Peyer's patch (tissue), 4 donors: Measurements from ENCODE around the gene WNK1. TPM values are rescaled to one million over a fixed set of nuclear protein-coding genes. Genes with fewer than 3 reads are reported as not detected.

Source experiments
- DNase-seq, 3 donors: peaks; one replicate each; pipeline ENCODE4 v3.0.0-alpha.2; 2017 to 2019
- H3K27ac ChIP-seq, 4 donors: fragments of 200-600 bp; sonication (generic); one replicate each; pipeline ENCODE4 v1.5.1; 2016 to 2019
- H3K27me3 ChIP-seq, 2 donors: fragments of 200-600 bp; sonication (generic); one replicate each; pipeline ENCODE4 v1.5.1; 2019
- H3K36me3 ChIP-seq, 3 donors: fragments of 200-600 bp; sonication (generic); one replicate each; pipeline ENCODE4 v1.5.1; 2016 to 2019
- H3K4me1 ChIP-seq, 4 donors: fragments of 200-600 bp; sonication (generic); one replicate each; pipeline ENCODE4 v1.5.1; 2016 to 2019
- H3K4me3 ChIP-seq, 4 donors: fragments of 200-600 bp; sonication (generic); 1 replicate in 3 of 4; 2 replicates in 1 of 4; pipeline ENCODE4 v1.5.1; 2016 to 2019; ENCODE audit warnings: mild to moderate bottlenecking in 1 of 4
- H3K9me3 ChIP-seq, 4 donors: fragments of 200-600 bp; sonication (generic); one replicate each; pipeline ENCODE4 v1.5.1; 2016 to 2019; ENCODE audit warnings: mild to moderate bottlenecking in 1 of 4
- POLR2A ChIP-seq, 2 donors: fragments of 450-650 bp; IDR thresholded peaks; one replicate each; pipeline ENCODE4 v1.5.1; 2017; ENCODE audit warnings: antibody characterized with exemption in 2 of 2, mild to moderate bottlenecking in 2 of 2, moderate library complexity in 2 of 2
- total RNA-seq, 4 donors: library from RNA; depleted of rRNA; stranded (reverse); fragments of >200 nt; gene quantifications; one replicate each; pipeline ENCODE4 v1.1.0, GENCODE V29; 2016
- TF ChIP-seq, protein P1 (sequence below), 6 experiments: fragments of 450-650 bp in 4 of 6; fragments of 200-600 bp in 2 of 6; sonication (generic) in 1 of 6; IDR thresholded peaks; one replicate each; pipeline ENCODE4 v1.5.1; 2017 to 2019; ENCODE audit warnings: antibody characterized with exemption in 6 of 6, mild to moderate bottlenecking in 3 of 6, moderate library complexity in 1 of 6

WNK1 gene
- total RNA-seq, 4 donors from 2014 or later: 83.2 to 198 (median 144) TPM

DNA sequence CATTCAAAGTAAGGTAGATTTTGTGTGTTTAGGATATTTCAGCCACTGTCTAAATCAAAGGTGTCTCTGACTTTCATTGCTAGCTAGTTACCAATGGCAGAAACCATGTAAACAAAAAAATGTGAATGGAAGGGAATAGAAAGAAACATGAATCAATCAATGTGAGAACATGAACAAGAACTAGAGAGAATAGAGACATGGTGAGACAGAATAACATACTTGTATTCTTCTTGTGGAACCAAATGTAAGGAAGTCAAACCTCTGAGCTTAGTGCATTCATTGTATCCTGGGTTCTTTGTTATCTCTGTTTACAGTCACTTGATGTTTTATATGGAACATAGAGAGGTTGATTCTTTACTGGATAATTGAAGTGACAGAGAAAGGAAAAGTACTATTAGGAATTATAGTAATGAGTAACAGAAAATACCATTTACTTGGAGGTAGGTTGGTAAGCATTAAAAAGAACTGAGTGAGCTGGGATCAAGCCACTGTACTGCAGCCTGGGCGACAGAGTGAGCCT, 2.6 kb upstream of the WNK1 start:
- H3K27ac ChIP-seq: peak overlapping the region in 2 of 4 donors; percentile 96 to 97
- no peaks in the 10 kb centered on the region for H3K9me3 ChIP-seq
- H3K36me3 ChIP-seq: no peaks in the 10 kb centered on the region
- peaks cover 0 to 14% (median 2%) of the 10 kb centered on the region in 4 donors for H3K4me1 ChIP-seq
- no peak overlapping the region for H3K4me3 ChIP-seq
- H3K27me3 ChIP-seq: no peaks in the 10 kb centered on the region
- DNase-seq: no peak
- TF ChIP-seq POLR2A (IDR thresholded peaks at IDR 0.05): no peak
- TF ChIP-seq, protein P1, sequence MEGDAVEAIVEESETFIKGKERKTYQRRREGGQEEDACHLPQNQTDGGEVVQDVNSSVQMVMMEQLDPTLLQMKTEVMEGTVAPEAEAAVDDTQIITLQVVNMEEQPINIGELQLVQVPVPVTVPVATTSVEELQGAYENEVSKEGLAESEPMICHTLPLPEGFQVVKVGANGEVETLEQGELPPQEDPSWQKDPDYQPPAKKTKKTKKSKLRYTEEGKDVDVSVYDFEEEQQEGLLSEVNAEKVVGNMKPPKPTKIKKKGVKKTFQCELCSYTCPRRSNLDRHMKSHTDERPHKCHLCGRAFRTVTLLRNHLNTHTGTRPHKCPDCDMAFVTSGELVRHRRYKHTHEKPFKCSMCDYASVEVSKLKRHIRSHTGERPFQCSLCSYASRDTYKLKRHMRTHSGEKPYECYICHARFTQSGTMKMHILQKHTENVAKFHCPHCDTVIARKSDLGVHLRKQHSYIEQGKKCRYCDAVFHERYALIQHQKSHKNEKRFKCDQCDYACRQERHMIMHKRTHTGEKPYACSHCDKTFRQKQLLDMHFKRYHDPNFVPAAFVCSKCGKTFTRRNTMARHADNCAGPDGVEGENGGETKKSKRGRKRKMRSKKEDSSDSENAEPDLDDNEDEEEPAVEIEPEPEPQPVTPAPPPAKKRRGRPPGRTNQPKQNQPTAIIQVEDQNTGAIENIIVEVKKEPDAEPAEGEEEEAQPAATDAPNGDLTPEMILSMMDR (IDR thresholded peaks at IDR 0.05): no peak

- Histone ChIP-seq H3K4me3 (peak overlapping the region; percentile 70 to 94 (median 80)), H3K27ac (peak overlapping the region; percentile 95 to 99 (median 96)), H3K9me3 (no peaks in the 10 kb centered on the region), H3K4me1 (peaks cover 0 to 15% (median 2%) of the 10 kb centered on the region in 4 donors), H3K27me3 (no peaks in the 10 kb centered on the region), H3K36me3 (no peaks in the 10 kb centered on the region)
- DNase-seq: no peak
- TF ChIP-seq POLR2A (IDR thresholded peaks at IDR 0.05): peak in 1 of 2 donors; percentile 31
- TF ChIP-seq, protein P1 (IDR thresholded peaks at IDR 0.05): no peak
Measured at GRCh38 chr12:750366-751191, 1.8 kb upstream of the WNK1 start.

DNA sequence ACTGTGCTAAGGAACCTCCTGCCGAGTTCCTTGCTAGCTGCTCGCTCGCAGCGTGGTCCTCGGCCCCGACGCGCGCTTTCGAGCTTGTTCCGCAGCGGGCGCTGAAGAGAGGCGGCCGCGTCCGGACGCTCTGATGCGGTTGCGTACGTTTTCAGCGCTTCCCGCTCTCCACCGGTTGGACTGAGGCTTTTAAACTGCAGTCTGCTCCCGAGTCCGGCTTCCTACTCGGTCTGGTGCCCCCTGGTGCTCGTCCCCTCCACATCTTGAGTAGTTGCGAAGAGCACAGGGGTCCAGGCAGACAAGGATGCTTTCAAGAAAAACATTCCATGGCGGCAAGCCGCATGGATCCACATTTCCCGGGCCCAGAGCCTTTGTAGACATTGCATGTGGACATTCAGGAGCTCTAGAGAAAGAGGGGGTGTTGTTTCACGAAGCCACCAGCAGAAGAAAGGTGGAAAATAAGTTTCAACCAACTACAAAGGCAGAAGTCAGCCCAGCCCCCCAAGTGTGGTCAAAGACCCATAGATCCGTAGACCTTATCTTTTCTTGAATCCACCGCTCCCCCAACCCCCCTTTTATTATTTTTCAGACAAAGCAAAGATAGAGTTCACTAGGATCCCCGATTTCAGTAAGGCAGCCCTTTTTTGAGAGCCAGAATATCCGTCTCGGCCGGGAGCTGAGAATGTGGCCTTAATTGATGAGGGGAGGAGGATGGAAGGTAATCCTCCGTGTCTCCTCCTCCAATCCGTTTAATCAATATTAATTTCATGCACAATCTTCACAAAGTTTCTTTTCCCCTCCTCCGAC, 984 bp upstream of the WNK1 start:
- DNase-seq: peak; percentile 89 to 97 (median 93)
- H3K27ac ChIP-seq: peak overlapping the region; percentile 95 to 99 (median 96)
- H3K27me3 ChIP-seq: no peaks in the 10 kb centered on the region
- no peaks in the 10 kb centered on the region for H3K9me3 ChIP-seq
- H3K4me1 ChIP-seq: peaks cover 0 to 23% (median 2%) of the 10 kb centered on the region in 4 donors
- peak overlapping the region; percentile 70 to 94 (median 80) for H3K4me3 ChIP-seq
- peak in 1 of 2 donors; percentile 59 for TF ChIP-seq POLR2A (IDR thresholded peaks at IDR 0.05)
- TF ChIP-seq, protein P1 (IDR thresholded peaks at IDR 0.05): peak; percentile 56 to 75 (median 65)
- no peaks in the 10 kb centered on the region for H3K36me3 ChIP-seq

GRCh38 chr12:752695-753610, 574 bp downstream of the WNK1 start:
- Histone ChIP-seq H3K9me3 (no peaks in the 10 kb centered on the region), H3K4me1 (peaks cover 0 to 33% (median 6%) of the 10 kb centered on the region in 4 donors), H3K27ac (peak overlapping the region; percentile 95 to 99 (median 96)), H3K27me3 (no peaks in the 10 kb centered on the region), H3K36me3 (no peaks in the 10 kb centered on the region), H3K4me3 (peak overlapping the region; percentile 70 to 94 (median 80))
- DNase-seq: peak; percentile 45 to 88 (median 79)
- TF ChIP-seq, protein P1 (IDR thresholded peaks at IDR 0.05): peak in 2 of 6 experiments; percentile 10 to 32
- TF ChIP-seq POLR2A (IDR thresholded peaks at IDR 0.05): peak; percentile 3 to 62
